ENCODE results near the gene INVS.

Gene INVS

GRCh38 chr9:100294806-100295205 is 195.8 kb downstream of the INVS start:
- no peak overlapping the region for H3K4me2 ChIP-seq (ENCODE audit: low read length)
- H3K36me3 ChIP-seq (ENCODE audit: insufficient read depth, low read length): peaks cover 66% of the 10 kb centered on the region
- no peak for TF ChIP-seq EZH2 (IDR thresholded peaks at IDR 0.05; ENCODE audit: borderline replicate concordance, low read length)
- TF ChIP-seq, protein P1, sequence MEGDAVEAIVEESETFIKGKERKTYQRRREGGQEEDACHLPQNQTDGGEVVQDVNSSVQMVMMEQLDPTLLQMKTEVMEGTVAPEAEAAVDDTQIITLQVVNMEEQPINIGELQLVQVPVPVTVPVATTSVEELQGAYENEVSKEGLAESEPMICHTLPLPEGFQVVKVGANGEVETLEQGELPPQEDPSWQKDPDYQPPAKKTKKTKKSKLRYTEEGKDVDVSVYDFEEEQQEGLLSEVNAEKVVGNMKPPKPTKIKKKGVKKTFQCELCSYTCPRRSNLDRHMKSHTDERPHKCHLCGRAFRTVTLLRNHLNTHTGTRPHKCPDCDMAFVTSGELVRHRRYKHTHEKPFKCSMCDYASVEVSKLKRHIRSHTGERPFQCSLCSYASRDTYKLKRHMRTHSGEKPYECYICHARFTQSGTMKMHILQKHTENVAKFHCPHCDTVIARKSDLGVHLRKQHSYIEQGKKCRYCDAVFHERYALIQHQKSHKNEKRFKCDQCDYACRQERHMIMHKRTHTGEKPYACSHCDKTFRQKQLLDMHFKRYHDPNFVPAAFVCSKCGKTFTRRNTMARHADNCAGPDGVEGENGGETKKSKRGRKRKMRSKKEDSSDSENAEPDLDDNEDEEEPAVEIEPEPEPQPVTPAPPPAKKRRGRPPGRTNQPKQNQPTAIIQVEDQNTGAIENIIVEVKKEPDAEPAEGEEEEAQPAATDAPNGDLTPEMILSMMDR (IDR thresholded peaks at IDR 0.05; ENCODE audit: low read length): no peak

GRCh38 chr9:100295240-100295639 is 196.2 kb downstream of the INVS start:
- H3K27ac ChIP-seq (ENCODE audit: low read depth, low read length, poor library complexity, severe bottlenecking): no peak overlapping the region
- no peaks in the 10 kb centered on the region for H3K9me3 ChIP-seq (ENCODE audit: low read length)
- H3K4me3 ChIP-seq (ENCODE audit: low read depth, low read length, poor library complexity, severe bottlenecking): no peak overlapping the region
- no peak for TF ChIP-seq EZH2 (IDR thresholded peaks at IDR 0.05; ENCODE audit: borderline replicate concordance, low read length)
- TF ChIP-seq, protein P1 (IDR thresholded peaks at IDR 0.05; ENCODE audit: low read length): no peak
- H3K9me2 ChIP-seq (ENCODE audit: low read depth, low read length): no peaks in the 10 kb centered on the region
- no peaks in the 10 kb centered on the region for H3K79me2 ChIP-seq (ENCODE audit: insufficient read depth, low read length)
- no peak overlapping the region for H3K9ac ChIP-seq (ENCODE audit: low read length)
- H2AFZ ChIP-seq (ENCODE audit: low read length): no peak overlapping the region
- H4K20me1 ChIP-seq (ENCODE audit: insufficient read depth, low read length): no peaks in the 10 kb centered on the region
- no peaks in the 10 kb centered on the region for H3K27me3 ChIP-seq (ENCODE audit: insufficient read depth, low read length)
- H3K36me3 ChIP-seq (ENCODE audit: insufficient read depth, low read length): peaks cover 66% of the 10 kb centered on the region
- no peak overlapping the region for H3K4me2 ChIP-seq (ENCODE audit: low read length)
- no peaks in the 10 kb centered on the region for H3F3A ChIP-seq (ENCODE audit: insufficient read depth, low read length)
- no peaks in the 10 kb centered on the region for H3K4me1 ChIP-seq (ENCODE audit: insufficient read depth, low read length, severe bottlenecking)

More at GRCh38 chr9:100294806-100295205, 195.8 kb downstream of the INVS start:
- Histone ChIP-seq H2AFZ (ENCODE audit: low read length) (no peak overlapping the region), H3K9me2 (ENCODE audit: low read depth, low read length) (no peaks in the 10 kb centered on the region), H4K20me1 (ENCODE audit: insufficient read depth, low read length) (no peaks in the 10 kb centered on the region), H3K4me1 (ENCODE audit: insufficient read depth, low read length, severe bottlenecking) (no peaks in the 10 kb centered on the region), H3K9ac (ENCODE audit: low read length) (no peak overlapping the region), H3K9me3 (ENCODE audit: low read length) (no peaks in the 10 kb centered on the region), H3K27ac (ENCODE audit: low read depth, low read length, poor library complexity, severe bottlenecking) (no peak overlapping the region), H3K27me3 (ENCODE audit: insufficient read depth, low read length) (no peaks in the 10 kb centered on the region), H3F3A (ENCODE audit: insufficient read depth, low read length) (no peaks in the 10 kb centered on the region), H3K4me3 (ENCODE audit: low read depth, low read length, poor library complexity, severe bottlenecking) (no peak overlapping the region), H3K79me2 (ENCODE audit: insufficient read depth, low read length) (no peaks in the 10 kb centered on the region)

GRCh38 chr9:100296407-100296806 is 197.4 kb downstream of the INVS start:
- Histone ChIP-seq H3K27me3 (ENCODE audit: insufficient read depth, low read length) (no peaks in the 10 kb centered on the region), H3K79me2 (ENCODE audit: insufficient read depth, low read length) (no peaks in the 10 kb centered on the region), H3K27ac (ENCODE audit: low read depth, low read length, poor library complexity, severe bottlenecking) (no peak overlapping the region), H2AFZ (ENCODE audit: low read length) (no peak overlapping the region), H3K4me2 (ENCODE audit: low read length) (no peak overlapping the region), H4K20me1 (ENCODE audit: insufficient read depth, low read length) (no peaks in the 10 kb centered on the region), H3K9ac (ENCODE audit: low read length) (no peak overlapping the region), H3K36me3 (ENCODE audit: insufficient read depth, low read length) (peaks cover 69% of the 10 kb centered on the region), H3F3A (ENCODE audit: insufficient read depth, low read length) (no peaks in the 10 kb centered on the region), H3K4me3 (ENCODE audit: low read depth, low read length, poor library complexity, severe bottlenecking) (no peak overlapping the region), H3K9me3 (ENCODE audit: low read length) (no peaks in the 10 kb centered on the region), H3K4me1 (ENCODE audit: insufficient read depth, low read length, severe bottlenecking) (no peaks in the 10 kb centered on the region), H3K9me2 (ENCODE audit: low read depth, low read length) (no peaks in the 10 kb centered on the region)
- TF ChIP-seq, protein P1 (IDR thresholded peaks at IDR 0.05; ENCODE audit: low read length): no peak
- TF ChIP-seq EZH2 (IDR thresholded peaks at IDR 0.05; ENCODE audit: borderline replicate concordance, low read length): no peak

Measured in OCI-LY1 (cell line).